22Rv1 (cell line): ENCODE data around the gene ZNF497.
"Not testable (repeated sequence)": the region's sequence is repeated elsewhere in the genome, so short reads cannot be mapped to it uniquely, and the experiment has no call there.

Source experiments
- H3K27ac ChIP-seq: fragments of 450-650 bp; 2 replicates; pipeline ENCODE4 v1.5.1; 2017
- ZFX ChIP-seq: fragments of 450-650 bp; IDR thresholded peaks from 2 replicates; pipeline ENCODE4 v1.6.1; 2017; ENCODE audit warnings: antibody characterized with exemption, borderline replicate concordance
- TF ChIP-seq, protein P1 (sequence below): fragments of 450-650 bp; IDR thresholded peaks from 2 replicates; pipeline ENCODE4 v1.5.1; 2017; ENCODE audit warnings: mild to moderate bottlenecking

The ZNF497 gene

DNA sequence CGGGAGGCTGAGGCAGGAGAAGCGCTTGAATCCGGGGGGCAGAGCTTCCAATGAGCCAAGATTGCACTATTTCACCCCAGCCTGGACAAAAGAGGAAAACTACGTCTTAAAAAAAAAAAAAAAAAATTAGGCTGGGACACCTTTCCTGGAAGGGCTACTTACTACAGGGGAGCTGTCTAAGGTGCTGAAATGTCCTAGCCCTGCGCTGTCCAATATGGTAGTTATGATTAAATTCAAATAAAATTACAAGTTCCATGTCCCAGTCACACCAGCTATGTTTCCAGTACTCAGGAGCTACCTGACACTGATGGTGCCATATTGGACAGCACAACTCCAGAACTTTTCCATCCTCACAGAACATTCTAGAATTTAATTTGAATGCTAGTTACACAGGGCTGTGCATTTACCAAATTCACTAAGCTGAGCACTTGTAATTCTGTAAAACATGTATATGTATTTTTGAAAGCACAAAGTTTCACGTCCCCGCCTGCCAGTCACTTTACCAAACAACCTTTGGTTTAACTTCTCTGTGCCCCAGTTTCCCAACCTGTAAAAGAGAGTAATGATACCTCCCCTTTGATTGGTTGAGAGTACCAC, 45.0 kb downstream of the ZNF497 start:
- TF ChIP-seq, protein P1, sequence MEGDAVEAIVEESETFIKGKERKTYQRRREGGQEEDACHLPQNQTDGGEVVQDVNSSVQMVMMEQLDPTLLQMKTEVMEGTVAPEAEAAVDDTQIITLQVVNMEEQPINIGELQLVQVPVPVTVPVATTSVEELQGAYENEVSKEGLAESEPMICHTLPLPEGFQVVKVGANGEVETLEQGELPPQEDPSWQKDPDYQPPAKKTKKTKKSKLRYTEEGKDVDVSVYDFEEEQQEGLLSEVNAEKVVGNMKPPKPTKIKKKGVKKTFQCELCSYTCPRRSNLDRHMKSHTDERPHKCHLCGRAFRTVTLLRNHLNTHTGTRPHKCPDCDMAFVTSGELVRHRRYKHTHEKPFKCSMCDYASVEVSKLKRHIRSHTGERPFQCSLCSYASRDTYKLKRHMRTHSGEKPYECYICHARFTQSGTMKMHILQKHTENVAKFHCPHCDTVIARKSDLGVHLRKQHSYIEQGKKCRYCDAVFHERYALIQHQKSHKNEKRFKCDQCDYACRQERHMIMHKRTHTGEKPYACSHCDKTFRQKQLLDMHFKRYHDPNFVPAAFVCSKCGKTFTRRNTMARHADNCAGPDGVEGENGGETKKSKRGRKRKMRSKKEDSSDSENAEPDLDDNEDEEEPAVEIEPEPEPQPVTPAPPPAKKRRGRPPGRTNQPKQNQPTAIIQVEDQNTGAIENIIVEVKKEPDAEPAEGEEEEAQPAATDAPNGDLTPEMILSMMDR = no peak
- no peak for TF ChIP-seq ZFX
- H3K27ac ChIP-seq = no peak overlapping the region

DNA sequence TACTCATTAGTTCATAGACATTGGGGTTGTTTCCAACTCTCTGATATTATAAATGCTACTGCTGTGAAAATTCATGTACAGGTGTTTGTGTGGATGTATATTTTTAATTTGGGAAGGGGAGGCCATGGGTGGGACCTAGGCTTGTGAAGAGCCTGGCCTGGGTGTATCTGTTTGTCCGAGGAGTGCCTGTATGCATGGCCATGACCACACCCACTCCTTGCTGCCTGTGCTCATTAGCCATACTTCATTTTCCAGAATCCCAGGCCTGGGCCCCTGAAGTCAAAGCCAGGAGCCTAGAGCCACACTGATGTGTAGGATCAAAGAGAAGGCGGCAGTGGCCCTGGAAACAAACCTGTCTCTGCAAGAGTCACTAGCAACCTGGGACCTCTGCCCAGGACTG, 47.0 kb downstream of the ZNF497 start:
- peak overlapping the region; percentile 50 for H3K27ac ChIP-seq
- no peak for TF ChIP-seq ZFX
- TF ChIP-seq, protein P1 = no peak

DNA sequence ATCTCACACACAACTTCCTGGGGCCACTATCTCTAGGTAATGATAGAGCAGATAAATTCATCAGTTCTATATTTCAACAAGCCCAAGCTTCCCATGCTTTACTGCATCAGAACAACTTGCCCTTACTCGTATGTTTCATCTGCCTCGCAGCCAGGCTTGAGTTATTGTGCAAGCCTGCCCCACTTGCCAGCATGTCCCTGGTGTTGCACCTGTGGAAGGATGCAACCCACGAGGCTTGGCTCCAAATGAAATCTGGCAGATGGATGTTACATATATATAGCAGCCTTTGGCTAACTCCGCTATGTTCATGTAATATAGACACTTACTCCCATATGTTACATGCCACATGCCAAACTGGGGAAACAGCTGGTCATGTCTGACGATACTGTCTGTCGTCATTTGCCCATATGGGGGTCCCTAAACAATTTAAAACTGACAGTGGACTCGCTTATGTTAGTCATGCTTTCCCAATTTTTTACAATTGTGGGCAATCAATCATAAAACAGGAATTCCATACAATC, 51.1 kb downstream of the ZNF497 start:
- no peak overlapping the region for H3K27ac ChIP-seq
- TF ChIP-seq, protein P1 = no peak
- TF ChIP-seq ZFX = no peak

DNA sequence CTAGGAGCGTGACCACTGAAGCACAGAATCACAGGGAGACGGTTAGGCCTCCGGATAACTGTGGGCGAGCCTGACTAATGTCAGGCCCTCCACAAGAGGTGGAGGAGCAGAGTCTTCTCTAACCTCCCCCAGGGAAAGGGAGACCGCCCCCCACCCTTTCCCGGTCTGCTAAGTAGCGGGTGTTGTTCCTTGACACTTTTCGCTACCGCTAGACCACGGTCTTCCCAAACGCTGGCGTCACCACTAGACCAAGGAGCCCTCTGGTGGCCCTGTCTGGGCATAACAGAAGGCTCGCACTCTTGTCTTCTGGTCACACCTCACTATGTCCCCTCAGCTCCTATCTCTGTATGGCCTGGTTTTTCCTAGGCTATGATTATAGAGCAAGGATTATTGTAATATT, 51.9 kb downstream of the ZNF497 start:
- not testable (repeated sequence) for H3K27ac ChIP-seq
- TF ChIP-seq, protein P1 = peak; percentile 73

DNA sequence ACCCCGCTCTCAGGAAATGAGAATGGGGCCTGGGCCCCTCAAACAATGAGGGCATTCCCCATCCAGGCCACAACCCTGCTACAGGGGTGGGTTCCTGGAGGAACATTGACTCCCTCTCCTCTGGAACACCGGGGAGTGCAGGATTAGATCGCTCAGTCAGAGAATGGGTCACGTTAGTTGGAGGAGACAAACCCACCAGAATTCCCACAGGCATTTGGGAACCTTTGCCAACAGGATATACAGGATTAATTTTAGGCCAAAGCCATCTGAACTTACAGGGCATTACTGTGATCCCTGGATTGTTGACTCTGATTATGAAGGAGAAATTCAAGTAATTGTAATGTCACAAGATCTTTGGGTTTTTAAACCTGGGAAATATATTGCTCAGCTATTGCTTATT, 54.8 kb downstream of the ZNF497 start:
- no peak for TF ChIP-seq ZFX
- TF ChIP-seq, protein P1 = no peak
- H3K27ac ChIP-seq = no peak overlapping the region

DNA sequence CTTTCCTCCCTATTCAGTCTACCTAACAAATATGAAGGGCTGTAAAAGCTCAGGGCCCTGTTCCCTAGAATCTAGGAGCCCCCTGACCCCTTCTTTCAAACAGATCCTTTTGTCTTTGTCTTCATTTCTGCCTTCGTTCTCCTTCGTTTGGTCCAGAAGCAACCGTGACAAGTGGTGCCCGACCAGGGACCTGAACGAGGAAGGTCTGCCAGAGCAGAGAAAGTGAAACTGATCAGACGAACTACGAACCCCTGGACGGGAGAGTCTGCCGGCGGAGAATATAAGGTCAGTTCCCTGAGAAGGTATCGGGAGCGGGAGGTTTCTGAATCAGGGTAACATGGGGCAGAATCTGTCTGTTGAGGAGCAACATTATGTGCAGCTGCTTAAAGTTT, 56.6 kb downstream of the ZNF497 start:
- TF ChIP-seq, protein P1 = no peak
- no peak for TF ChIP-seq ZFX

DNA sequence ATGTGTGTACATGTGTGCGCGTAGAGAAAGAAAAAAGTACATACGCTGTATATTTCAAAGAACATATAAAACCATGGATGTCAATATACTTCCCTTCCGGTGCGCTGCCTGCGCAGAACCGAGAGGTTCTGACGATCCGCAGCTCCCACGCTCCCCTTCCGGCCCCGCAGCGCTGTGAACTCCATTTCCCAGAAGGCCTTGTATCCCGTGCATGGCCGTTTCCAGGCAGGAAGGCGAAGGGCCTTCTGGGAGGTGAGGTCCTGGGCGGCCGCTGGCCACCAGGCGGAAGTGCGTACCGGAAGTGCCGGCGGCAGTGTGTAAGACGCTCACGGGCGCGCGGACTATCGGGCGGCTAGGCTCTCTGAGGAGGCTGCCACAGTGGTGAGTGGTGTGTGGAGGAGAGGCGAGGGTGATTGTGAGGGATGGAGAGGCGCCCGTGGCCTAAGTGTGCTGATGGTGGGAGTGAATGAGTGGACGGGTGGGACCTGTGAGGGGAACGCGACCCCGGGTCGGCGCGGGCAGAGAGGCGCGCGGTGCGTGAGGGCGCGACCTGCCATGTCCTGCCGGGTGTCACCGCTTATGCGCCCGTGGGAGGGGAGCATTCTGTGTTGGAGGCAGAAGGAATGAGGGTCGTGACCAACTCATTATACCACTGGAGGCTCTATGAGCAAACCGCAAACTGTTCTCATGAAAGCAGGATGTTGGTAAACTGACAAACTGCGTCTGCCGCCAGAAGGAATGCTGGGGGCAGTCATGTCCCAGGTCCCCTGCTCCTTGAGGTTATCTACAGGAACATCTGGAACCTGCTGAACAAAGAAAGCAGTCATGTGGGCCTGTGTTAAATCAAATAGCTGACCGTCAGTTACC, 57.3 kb downstream of the ZNF497 start, which contains the start of gene ERVK3-1:
Gene ERVK3-1, plus strand, starts transcription at position 313 of the 867 bp plus-strand sequence. CDS start 6,792 bp downstream, outside the sequence.
- TF ChIP-seq, protein P1 = no peak
- no peak for TF ChIP-seq ZFX
- H3K27ac ChIP-seq = peak within 1 kb of the TSS; percentile 85

More for the DNA sequence above, 56.6 kb downstream of the ZNF497 start:
- peak overlapping the region; percentile 85 for H3K27ac ChIP-seq
